ENCODE measurements around the gene PPP1R3C.

PPP1R3C gene

DNA sequence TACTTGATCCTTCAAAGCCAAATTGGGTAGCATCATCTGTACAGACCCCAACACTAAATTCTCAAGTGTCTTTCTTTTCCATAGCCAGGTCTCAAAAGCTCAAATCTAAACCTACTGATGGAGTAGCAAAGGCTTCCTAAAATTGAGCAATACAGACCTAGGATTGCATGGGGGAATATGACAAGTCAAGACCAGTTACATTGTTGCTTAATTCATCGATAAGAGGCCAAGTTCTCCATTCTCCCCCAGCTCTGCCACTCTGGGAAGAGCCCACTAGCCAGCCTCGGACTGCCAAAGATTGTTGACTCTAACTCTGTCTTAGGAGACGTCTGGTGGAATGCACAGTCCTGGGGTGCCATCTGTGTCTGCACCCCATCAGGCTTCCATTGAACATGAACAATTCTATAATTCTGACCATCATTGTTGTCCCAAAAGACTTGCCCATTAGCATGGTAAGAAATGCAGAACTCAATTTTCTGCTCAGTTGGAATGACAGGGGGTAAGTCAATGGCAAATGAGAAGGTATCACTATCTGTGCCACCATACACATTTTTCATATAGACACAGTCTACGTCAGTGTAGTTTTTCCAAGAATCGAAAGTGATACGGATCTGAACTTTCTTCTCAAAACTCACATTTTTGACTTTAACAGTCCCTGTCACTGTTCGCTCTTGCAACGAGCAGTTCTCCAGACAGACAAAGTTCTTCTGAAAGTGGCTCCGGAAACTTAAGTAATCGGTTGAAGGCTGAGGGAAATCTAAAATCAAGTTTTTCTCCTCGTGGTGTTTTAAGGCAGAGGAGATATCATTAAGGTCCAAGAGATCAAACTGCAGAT lies 2.9 kb downstream of the PPP1R3C start:
- no peak for DNase-seq

DNA sequence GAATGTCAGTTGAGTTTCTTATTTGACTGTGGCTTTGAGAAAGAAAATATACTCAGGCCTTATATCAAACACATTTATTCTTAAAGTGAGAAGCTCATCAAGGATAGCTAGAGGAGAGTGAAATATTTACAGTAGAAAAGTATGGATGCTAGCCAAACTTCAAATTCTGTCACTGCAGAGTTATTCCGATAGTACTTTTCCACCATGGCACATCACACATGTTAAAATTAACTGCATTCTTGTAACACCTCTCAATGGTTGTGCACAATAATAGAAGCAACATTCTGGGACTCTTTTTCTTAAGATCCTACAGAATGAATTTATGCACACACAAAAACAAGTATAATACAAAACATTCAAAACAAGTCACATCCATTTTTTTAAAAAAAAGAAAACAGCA lies 4.5 kb downstream of the PPP1R3C start:
- no peak for DNase-seq

DNA sequence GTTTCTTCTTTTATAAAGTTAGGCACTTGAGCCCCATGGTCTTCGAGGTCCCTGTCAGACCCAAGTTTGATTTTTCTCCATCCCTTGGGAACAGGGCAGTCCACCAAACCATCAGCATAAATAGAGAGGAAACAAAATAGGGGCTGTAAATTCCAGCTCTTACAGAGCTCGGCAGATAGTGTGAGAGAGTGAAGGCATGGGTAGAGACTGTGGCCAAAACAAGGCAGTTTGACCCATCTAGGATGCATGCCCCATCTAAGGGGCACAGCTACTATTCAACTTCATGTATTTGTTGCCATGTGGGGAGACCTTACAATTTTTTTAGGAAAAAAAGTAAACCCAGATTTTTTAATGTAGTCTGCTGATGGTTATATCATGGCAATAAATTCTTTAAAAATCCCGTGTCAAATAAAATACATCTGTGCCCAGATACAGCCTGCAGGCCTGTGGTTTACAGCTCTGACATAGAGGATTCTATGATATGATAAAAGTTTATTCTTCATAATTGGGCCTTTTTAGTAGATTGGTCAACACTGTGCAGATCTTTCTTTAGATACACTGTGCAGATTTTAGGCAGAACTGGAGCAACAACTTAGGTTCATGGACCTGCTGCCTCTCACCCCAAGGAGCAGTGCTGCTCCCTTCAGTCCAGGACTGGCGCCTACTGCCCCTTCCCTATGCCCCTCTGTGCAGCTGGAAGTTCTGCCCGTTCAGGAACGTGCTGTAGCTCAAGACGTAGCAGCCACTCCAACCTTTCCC lies 5.3 kb downstream of the PPP1R3C start:
- no peak for DNase-seq

GRCh38 chr10:91626936-91627335 lies 5.9 kb downstream of the PPP1R3C start:
- DNase-seq = no peak

DNA sequence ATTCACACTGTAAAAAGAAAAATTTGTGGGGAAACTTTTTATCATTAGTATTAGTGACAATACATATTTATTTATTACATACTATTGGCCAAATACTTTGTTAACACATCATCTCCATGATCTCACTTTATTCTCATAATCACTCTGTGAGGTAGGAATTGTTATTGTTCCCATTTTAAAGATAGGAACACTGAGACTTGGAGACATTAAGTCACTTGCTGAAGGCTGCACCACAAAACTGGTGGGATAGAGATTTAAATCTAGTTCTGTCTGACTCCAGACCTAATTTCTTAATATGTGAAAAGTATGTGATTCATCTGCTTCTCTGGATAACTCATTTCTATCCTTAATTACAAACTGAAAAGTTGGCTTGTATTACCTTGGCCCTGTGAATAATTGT lies 8.2 kb downstream of the PPP1R3C start:
- DNase-seq = no peak

- DNase-seq = no peak
Observed at GRCh38 chr10:91622601-91623000, 10.3 kb downstream of the PPP1R3C start.

DNA sequence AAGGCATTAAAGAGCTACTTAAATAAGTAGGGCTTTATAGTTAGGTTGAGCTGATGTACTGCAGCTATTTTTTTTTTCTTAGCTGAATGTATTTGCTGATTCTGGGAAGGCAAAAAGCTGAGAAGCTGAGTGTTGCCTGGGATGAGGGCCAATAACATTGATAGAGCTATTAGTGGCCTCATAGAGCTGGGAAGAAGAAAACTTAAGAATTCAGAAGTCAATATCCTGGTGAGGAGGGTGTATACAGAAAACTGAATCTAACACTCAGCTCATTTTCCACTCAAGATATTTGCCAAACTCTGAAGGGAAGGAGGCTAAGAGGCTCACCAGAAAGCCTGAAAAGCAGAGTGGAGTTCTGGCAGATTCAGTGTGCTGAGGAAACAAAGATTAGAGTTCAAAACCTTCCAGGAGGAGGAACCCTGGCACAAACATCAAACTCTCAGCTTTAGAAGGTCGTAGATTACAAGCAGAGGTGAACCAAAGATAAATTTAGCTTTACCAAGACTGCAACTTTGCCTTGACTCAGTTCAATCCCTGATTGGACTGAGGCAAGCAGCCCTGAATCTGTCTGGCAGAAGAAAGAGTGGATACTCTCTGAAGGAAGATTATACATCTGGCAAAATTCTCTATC lies 11.3 kb downstream of the PPP1R3C start:
- no peak for DNase-seq

DNA sequence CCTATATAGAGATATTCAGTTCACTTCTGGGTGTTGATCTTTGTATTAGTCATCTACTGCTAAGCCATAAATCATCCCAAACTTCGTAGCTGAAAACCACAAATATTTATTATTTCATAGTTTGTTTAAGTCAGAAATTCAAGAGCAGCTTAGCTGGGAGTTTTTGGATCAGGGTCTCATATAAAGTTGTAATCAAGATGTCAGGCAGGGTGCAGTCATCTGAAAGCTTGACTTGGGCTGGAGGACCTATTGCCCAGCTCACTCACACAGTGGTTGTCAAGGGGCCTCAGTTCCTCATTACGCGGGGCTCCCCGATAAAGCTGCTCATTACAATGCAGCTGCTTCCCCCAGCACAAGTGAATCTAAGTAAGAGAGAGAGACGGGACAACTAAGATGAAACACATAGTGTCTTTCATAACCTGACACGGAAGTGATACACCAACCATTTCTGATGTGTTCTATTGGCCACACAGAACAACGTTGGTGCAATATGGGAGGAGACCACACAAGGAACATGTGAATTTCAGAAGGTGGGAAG lies 15.7 kb downstream of the PPP1R3C start:
- no peak for DNase-seq

- DNase-seq = no peak
Observed at GRCh38 chr10:91616137-91616536, 16.7 kb downstream of the PPP1R3C start.

DNA sequence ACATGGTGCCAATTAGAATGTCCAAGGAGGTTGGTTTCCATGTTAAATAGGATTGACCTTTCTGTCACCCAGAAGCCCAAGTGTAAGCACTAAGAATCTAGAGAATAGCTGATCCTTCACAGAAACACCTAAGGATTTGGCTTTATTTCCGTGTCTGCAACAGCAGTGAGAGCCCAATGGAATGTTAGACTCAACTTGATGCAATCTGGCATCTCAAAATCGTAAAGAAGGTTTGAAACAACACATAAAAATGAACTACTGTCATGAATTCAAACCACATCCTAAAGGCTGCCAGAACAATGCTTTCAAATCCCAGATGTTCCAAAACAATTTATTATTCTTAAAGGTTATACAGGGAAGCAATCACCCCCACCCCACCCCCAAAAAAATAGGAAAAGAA lies 18.6 kb downstream of the PPP1R3C start:
- DNase-seq = no peak

- DNase-seq = no peak
Observed at GRCh38 chr10:91613411-91614187, 19.3 kb downstream of the PPP1R3C start.

DNA sequence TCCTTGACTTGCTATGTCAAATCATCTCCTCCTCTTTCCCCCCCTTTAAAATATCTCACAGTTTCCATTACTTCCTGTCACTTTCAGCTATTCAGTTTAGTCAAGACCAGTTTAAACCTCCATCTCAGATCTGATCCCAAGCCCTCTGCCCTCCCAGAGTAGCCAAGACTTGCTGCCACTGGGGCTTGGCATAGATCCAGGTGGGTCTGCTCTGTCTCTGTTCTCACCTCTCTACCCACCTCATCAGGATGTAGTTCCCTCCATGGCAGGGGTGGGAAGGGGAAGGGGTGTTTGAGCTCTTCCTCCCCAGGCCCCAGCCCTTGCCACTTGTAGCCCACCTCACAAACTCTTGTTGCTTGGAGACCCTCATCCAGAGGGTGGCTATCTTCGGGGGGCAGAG lies 22.0 kb downstream of the PPP1R3C start:
- DNase-seq = no peak

- no peak for DNase-seq
Observed at GRCh38 chr10:91610444-91610843, 22.4 kb downstream of the PPP1R3C start.

DNA sequence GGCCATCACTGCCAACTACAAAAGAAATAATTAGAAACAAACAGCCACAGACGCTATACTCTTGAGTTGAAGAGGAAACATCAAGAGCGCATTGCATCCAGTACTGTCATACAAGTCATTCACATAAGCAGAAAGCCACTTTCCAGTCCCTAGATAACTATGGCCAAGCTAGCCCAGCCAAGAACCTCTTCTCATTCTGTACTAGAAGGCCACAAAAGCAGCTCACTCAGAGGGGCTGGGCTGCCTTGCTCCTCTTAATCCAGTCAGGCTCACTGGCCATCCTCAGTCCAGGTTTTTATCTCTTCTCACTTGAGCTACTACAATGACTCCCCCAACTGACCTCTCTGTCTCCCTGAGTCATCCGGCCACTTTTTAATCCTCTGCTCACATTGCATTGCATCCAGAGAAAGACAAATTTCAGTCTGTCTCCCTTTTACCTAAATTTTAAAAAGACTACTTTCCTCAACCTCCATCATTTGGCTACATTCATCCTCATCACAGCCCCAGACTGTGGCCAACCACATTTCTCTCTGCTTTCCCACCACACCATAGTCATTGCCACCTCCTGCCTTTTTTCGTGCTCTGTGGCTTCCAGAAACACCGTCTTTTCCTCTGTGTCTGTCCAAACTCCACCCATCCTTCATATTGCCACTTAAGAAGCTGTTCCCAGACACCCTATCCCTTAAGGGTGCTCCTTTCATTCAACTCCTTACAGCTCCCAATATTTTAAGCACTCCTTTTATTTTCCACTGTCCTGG lies 25.0 kb downstream of the PPP1R3C start:
- DNase-seq = no peak

GRCh38 chr10:91605968-91606367 lies 26.9 kb downstream of the PPP1R3C start:
- no peak for DNase-seq

GRCh38 chr10:91604553-91605534 lies 28.0 kb downstream of the PPP1R3C start:
- DNase-seq = no peak

- DNase-seq = no peak
Observed at GRCh38 chr10:91603931-91604331, 28.9 kb downstream of the PPP1R3C start.

GRCh38 chr10:91602868-91603568 lies 29.9 kb downstream of the PPP1R3C start:
- DNase-seq = no peak

- no peak for DNase-seq
Observed at GRCh38 chr10:91602449-91602848, 30.4 kb downstream of the PPP1R3C start.

- DNase-seq = no peak
Observed at GRCh38 chr10:91601212-91601611, 31.7 kb downstream of the PPP1R3C start.

Measured in NCI-H524 treated with DMSO at 0.1 percent for 48 hours (cell line).